GM18499 (cell line): ENCODE measurements around the gene ADD1.

Source experiments
- ATAC-seq: cut with Tn5 transposase; IDR thresholded peaks from one replicate; pipeline ENCODE4 v1.9.1; 2021; ENCODE audit warnings: moderate number of reproducible peaks; ENCODE audit not compliant: insufficient read depth, unreplicated experiment

Gene ADD1

DNA sequence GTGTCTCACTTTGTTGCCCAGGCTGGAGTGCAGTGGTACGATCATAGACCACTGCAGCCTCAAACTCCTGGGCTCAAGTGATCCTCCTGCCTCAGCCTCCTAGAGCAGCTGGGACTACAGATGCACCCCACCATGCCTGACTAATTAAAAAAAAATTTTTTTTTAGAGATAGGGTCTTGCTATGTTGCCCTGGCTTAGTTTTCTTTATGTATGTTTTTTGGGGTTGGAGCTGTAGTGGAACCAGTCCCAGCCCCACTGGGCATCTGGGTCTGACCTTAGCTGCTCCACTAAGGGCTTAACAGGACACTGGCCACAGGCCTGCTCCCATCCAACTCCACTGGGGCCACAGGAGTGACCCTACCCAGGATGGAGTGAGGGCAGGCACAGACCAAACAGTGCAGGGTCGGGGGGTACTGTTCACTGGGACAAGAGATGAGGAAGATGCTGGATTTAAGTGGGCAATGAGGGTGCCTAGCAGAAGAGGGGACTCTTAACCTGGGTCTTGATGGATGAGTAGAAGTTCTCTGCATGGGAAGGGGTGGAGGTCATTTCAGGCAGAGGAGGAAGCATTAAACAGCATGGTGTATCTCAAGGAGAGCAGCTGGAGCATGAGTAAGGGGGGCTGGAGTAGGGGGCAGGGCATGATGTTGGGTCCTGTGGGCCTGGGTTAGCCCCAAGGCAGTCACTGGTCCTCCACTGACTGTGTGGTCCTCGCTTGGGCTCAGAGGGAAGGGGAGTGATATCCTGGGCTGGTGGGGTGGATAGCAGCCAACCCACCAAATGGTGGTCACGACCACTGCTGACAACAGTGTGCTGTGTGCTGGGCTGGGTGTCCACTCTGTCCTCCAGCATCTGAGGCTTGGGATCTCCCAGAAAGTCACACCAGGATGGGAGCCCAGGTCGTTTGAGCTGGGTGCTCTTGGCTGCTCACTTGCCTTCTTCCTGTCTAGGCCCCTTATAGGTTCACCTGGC is 24.1 kb upstream of the ADD1 start:
- ATAC-seq, result no peak

GRCh38 chr4:2820216-2820982 is 23.2 kb upstream of the ADD1 start:
- ATAC-seq, result no peak

DNA sequence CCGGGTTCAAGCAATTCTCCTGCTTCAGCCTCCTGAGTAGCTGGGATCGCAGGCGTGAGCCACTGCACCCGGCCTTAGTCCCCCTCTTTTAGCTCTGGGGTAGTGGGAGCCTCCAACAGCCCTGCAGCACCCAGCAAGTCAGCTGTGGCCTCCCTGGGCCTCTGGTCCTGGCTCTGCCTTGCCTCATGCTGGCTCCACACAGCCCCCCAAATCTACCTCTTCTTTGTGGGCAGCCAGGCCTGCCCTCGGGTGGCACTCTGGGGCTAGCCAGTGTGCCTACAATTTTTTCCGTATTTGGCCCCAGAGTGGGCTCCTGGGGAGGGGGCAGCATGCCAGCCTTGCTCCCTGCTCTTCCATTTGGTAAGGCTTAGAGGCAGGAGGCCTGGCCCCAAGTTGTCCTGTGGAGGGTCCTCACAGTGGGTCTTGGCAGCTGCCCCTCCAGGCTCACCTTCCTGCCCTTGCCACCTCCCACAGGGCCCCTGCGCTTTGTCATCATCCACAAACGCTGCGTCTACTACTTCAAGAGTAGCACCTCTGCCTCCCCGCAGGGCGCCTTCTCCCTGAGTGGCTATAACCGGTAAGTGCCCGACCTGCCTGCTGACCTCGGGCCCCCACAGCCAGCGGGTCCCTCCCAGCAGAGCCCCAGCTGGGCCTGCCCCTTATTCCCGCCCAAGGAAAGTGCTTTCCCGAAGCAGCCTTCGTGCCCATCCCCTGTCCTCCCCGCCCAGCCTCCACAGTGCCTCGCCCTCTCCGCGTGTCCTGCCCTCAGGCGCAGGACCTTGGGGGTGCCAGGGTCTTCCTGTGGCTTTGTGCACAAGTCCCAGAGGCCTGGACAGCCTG is 21.0 kb upstream of the ADD1 start:
- ATAC-seq, result no peak

GRCh38 chr4:2823301-2823670 is 20.4 kb upstream of the ADD1 start:
- ATAC-seq, result no peak

DNA sequence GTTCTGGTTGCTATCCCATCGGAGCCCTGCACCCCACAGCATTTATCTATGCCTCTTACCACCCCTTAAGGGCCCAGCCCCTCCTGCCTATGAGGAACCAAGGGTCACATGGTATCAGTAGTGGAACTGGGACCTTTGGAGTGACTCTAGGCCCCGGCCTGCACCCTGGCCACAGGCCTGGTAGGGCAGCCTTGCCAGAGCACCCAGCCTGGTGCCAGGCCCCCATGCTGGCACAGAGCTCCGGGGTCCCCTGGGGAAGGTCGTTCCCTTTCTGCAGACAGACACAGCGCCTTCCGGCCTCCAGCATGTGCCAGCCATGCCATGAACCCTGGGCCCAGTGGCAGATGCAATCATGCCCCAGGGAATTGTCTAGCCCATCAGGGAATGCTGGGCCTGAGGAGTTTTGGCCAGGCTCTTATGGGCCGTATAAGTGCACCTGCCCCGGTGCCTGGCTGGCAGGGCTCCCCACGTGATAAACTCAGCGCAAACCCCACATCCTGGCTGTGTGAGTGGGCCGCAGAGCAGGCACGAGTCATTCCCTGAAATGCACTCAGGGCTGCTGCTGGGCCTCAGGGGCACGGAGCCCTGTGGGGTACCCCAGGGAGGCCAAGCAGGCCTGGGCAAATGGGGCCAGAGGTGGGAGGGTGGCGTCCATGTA is 19.8 kb upstream of the ADD1 start:
- ATAC-seq, result no peak

DNA sequence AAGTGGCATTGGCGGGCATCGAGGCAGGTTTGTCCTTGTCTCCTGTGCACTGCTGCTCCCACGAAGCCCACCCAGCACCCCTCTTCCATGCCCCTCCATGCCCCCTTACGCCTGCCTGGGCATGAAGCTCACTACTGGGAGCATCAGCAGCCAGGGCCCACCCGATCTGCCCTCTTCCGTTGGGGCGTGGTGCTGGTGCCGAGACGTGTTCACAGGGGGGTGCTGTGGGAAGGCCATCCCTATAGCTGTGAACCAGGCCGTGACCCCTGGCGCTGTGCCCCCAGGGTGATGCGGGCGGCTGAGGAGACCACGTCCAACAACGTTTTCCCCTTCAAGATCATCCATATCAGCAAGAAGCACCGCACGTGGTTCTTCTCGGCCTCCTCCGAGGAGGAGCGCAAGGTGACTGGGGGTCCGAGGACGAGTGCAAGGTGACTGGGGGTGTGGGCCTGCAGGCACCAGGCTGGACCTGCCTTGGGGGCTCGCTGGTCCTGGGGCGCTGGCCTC is 19.3 kb upstream of the ADD1 start:
- no peak for ATAC-seq

- no peak for ATAC-seq
These were observed 18.7 kb upstream of the ADD1 start for GRCh38 chr4:2824836-2825381.

DNA sequence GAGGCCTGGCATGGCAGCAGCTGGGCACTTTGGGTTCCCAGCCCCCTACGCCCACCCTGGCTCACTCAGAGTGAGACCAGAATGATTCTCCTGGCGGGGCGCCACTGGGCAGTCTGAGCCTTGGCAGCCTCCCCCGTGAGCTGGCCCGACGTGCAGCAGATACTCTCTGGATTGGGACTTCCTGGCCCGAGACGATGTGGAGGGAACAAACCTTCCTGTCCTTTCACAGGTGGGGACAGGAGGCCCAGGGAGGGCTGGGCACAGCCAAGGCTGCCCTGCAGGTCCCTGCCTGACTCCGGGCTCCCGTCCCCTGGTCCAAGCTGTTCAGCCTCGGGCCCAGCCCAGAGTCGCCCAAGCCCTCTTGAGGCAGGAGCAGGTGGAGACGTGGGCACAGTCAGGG is 17.9 kb upstream of the ADD1 start:
- ATAC-seq, result no peak

GRCh38 chr4:2827071-2827873 is 16.4 kb upstream of the ADD1 start:
- ATAC-seq, result no peak

DNA sequence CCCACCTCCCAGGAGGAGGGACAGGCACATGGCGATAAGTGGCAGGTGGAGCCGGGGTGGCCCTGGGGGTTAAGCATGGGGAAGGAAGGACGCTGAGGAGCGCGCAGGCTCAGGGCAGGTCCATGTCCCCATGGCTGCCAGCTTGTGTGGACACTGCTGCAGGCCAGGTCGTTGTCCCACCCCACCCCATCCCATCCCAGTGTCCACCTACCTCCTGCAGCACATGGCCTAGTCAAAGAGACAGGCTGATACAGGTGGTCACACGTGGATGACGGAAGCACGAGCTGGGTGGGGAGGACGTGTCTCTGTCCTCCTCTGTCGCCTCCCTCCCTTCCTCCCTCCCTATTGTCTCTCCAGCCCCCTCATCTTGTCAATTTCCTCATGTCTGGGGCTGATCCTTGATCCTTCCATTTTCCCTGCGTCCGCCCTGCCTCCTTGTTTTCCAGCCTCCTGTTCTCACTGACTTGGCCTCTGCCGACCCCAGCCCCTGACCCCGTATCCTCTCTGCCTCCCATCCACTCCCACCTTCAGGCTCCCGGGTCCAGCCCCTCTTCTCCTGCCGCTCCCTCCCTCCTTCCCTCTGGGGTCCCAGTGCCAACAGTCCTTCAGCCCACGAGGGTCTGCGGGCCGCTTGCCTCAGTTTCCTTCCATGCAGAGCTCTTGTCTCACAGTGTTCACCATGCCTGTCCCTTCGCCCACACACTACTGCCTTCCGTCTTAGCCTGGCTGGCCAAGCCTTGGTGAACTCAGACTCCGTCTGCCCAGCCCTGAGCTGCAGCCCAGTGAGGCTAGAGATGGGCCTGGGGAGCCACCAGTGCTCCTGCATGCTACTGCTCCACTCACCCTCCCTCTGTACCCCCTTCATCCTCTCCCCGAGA is 15.5 kb upstream of the ADD1 start:
- ATAC-seq, result no peak

DNA sequence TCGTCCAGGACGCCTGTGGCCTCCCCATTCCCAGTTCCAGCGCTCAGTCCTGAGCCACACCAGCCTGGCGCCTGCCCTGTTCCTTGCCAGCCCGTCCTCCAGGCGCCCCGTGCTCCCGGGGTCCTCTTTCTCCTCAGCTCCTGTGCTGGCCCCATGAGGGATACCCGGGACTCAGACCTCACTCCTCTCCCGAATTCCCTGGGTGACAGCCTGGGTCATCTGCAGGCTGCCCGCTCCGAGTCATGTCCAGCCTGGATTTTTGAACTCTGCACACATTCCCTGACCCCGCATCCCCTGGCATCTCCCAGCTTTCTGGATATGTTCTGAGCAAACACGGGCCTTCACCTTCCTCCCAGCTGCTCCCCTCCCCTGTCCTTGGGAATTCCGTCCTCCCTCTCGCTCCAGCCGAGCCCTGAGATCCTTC is 14.9 kb upstream of the ADD1 start:
- ATAC-seq, result no peak

DNA sequence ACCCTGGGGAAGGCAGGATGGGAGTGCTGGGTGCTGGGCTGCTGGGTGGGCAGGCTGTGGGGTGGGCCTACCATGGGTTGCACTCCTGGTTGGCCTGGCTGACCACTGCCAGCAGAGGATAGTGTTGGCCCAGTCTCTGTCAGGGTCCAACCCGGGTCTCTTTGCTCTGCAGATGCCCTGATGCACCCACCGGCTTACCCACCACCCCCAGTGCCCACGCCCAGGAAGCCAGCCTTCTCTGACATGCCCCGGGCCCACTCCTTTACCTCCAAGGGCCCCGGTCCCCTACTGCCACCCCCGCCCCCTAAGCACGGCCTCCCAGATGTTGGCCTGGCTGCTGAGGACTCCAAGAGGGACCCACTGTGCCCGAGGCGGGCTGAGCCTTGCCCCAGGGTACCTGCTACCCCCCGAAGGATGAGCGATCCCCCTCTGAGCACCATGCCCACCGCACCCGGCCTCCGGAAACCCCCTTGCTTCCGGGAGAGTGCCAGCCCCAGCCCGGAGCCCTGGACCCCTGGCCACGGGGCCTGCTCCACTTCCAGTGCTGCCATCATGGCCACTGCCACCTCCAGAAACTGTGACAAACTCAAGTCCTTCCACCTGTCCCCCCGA is 14.2 kb upstream of the ADD1 start:
- ATAC-seq, result no peak

- no peak for ATAC-seq
These were observed 13.7 kb upstream of the ADD1 start for GRCh38 chr4:2829933-2830451.

DNA sequence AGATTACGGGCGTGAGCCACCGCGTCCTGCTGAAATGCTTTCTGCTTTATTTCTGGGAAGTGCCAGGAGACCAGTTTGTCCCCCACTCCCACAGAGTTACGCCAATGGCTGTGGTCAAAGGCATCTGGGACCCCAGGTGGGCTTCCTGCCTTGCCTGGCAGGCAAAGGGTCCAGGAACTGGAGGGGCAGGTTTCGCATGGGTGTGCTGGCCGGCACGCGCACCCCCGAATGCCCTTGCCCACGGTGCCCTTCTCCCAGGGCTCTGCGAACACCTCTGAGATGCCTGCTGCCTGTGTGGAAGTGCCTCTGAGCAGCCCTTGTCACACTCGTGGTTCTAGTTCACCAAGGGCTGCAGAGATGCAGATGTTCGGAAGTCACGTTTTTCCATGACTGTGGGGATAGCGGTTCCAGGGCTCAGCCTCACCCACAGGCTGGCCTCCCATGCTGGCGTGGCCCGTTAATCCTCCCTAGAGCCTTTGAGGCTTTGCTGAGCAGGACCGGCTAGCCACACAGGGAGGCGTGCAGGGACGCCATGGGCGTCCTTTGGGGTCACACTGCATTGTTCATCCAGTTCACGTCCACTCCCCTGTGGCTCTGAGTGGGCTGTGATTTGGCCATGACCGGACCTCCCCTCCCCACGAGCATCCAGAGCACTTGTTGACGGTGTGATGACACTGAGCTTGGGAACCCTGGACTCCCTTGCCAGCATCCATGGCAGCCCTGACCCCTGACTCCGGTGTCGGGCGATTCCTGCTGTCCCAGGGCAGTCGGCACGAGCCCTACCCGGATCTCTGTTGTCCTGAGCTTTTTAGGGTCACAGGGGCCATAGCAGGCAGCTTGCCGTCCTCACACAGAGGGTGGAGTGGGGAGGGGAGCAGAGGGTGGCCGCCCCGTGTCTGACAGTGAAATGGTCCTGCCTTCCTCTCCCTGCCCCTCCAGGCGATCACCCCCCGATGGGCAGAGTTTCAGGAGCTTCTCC is 12.7 kb upstream of the ADD1 start:
- no peak for ATAC-seq

- ATAC-seq, result no peak
These were observed 11.9 kb upstream of the ADD1 start for GRCh38 chr4:2831611-2832308.
